ENCODE results near the gene PLAC1. TPM values are rescaled to one million over a fixed set of nuclear protein-coding genes. Genes with fewer than 3 reads are reported as not detected.

The PLAC1 gene
- total RNA-seq, 2 experiments from 2014 or later, result not detected

DNA sequence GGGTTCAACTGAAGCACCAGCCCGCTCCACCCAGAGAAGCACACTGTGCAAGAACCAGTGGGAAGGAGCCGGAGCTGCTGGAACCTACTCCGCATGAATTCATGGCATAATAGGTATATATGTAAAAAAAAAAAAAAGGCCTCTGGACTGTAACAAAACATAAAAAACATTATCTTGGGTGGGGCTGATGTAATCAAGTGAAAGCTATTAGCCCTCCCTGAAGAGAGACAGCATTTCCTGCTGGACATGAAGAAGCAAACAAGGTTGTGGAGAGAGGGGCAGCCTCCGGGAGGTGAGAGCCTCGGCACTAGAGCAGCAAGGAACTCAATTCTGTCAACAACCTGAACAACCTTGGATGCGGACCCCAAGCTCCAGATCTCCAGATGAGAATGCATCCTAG lies 50.7 kb downstream of the PLAC1 start:
- H3K9me3 Mint-ChIP-seq, result no peaks in the 10 kb centered on the region
- DNase-seq, result no peak
- no peaks in the 10 kb centered on the region for H3K27me3 Mint-ChIP-seq
- ChIA-PET CTCF (no interaction called here), POLR2A (no interaction called here)
- H3K4me3 Mint-ChIP-seq, result no peak overlapping the region
- H3K27ac Mint-ChIP-seq, result no peak overlapping the region
- H3K4me1 Mint-ChIP-seq, result no peaks in the 10 kb centered on the region
- H3K36me3 Mint-ChIP-seq (ENCODE audit: low read depth), result no peaks in the 10 kb centered on the region

- H3K9me3 Mint-ChIP-seq, result no peaks in the 10 kb centered on the region
Observed at GRCh38 chrX:134604701-134605311, 53.5 kb downstream of the PLAC1 start.

DNA sequence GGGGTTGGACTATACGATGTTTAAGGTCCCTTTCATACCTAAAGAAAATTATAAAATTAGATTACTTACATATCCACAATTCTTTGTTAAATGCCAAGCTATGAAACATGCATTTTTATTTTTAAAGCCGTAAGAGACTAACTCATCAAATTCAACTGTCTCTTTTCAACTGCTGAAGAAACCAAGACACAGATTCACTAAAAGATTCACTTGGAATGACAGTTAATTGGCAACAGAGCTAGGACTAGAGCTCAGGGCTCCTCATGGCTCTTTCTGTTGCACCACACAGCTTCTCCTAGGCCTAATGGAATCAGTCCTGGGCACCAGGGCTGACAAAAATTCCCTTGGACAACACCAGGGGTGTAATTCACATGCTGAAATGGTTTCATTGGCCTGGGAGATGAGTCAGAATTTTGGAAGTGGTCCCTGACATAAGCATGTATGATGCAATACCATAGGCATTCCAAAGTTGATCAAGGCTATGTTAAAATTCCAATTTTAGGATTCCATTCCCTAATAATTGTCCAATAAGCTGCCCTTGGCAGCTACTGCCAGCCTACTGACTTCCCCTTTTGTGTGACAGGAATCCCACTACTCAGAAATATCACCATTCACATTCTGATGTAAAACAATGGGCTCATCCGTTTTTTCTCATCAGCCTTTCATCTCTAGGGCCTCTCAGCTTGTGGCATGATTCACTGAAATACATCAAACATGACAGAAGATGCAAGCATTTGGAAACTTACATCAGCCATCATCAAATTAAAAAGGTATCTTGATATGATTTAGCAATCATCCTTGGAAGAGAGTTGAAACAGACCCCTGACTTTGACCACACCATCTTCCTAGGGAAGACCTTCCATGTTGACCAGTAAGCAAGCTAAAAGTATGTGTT lies 54.2 kb downstream of the PLAC1 start:
- Mint-ChIP-seq H3K36me3 (ENCODE audit: low read depth) (no peaks in the 10 kb centered on the region), H3K27me3 (no peaks in the 10 kb centered on the region), H3K27ac (no peak overlapping the region), H3K4me3 (no peak overlapping the region), H3K4me1 (peaks cover 5% of the 10 kb centered on the region), H3K9me3 (no peaks in the 10 kb centered on the region)
- DNase-seq, result no peak
- ChIA-PET CTCF (no interaction called here), POLR2A (no interaction called here)

More at GRCh38 chrX:134604701-134605311, 53.5 kb downstream of the PLAC1 start:
- Mint-ChIP-seq H3K27me3 (no peaks in the 10 kb centered on the region), H3K27ac (no peak overlapping the region), H3K4me3 (no peak overlapping the region), H3K36me3 (ENCODE audit: low read depth) (no peaks in the 10 kb centered on the region), H3K4me1 (no peaks in the 10 kb centered on the region)
- ChIA-PET CTCF (no interaction called here), POLR2A (no interaction called here)
- no peak for DNase-seq

GRCh38 chrX:134602410-134602809 lies 55.9 kb downstream of the PLAC1 start:
- Mint-ChIP-seq H3K9me3 (peaks cover 2% of the 10 kb centered on the region), H3K4me3 (no peak overlapping the region), H3K27ac (no peak overlapping the region), H3K27me3 (no peaks in the 10 kb centered on the region), H3K4me1 (peaks cover 7% of the 10 kb centered on the region), H3K36me3 (ENCODE audit: low read depth) (no peaks in the 10 kb centered on the region)
- ChIA-PET CTCF (no interaction called here), POLR2A (no interaction called here)
- no peak for DNase-seq

GRCh38 chrX:134601240-134601765 lies 57.0 kb downstream of the PLAC1 start:
- Mint-ChIP-seq H3K4me3 (no peak overlapping the region), H3K27me3 (peaks cover 2% of the 10 kb centered on the region), H3K9me3 (peaks cover 2% of the 10 kb centered on the region), H3K4me1 (peaks cover 7% of the 10 kb centered on the region), H3K36me3 (ENCODE audit: low read depth) (no peaks in the 10 kb centered on the region), H3K27ac (no peak overlapping the region)
- ChIA-PET POLR2A (no interaction called here), CTCF (no interaction called here)
- no peak for DNase-seq

GRCh38 chrX:134600714-134601113 lies 57.6 kb downstream of the PLAC1 start:
- peaks cover 7% of the 10 kb centered on the region for H3K4me1 Mint-ChIP-seq
- H3K27me3 Mint-ChIP-seq, result peaks cover 6% of the 10 kb centered on the region
- DNase-seq, result no peak
- H3K27ac Mint-ChIP-seq, result no peak overlapping the region
- H3K9me3 Mint-ChIP-seq, result peaks cover 2% of the 10 kb centered on the region
- no peak overlapping the region for H3K4me3 Mint-ChIP-seq
- H3K36me3 Mint-ChIP-seq (ENCODE audit: low read depth), result no peaks in the 10 kb centered on the region
- POLR2A ChIA-PET, result no interaction called here
- CTCF ChIA-PET, result no interaction called here

DNA sequence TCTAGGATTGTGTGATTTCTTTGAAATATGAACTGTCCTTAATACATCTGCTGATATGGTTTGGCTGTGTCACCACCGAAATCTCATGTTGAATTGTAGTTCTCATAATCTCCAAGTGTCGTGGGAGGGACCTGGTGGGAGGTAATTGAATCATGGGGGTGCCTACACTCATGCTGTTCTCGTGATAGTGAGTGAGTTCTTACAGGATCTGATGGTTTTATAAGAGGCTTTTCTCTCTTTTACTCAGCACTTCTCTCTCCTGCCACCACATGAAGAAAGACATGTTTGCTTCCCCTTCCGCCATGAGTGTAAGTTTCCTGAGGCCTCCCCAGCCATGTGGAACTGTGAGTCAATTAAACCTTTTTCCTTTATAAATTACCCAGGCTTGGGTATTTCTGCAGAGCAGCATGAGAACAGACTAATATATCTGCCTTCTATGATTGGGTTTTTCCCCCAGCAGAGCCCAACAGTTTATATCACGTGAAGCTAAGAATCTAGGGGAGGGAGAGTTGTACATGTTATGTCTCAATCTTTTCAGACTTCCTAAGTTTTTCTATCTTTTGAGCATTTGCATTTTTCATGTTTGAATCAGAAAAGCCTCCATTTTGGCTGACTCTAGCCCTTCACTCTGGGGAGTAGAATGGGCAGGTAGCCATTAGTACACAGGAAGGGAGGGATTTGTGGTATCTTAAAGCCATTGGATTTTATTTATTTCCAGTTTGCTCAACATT lies 58.9 kb downstream of the PLAC1 start:
- Mint-ChIP-seq H3K36me3 (ENCODE audit: low read depth) (no peaks in the 10 kb centered on the region), H3K27me3 (peaks cover 11% of the 10 kb centered on the region), H3K4me3 (no peak overlapping the region), H3K4me1 (peaks cover 7% of the 10 kb centered on the region), H3K9me3 (peaks cover 2% of the 10 kb centered on the region), H3K27ac (no peak overlapping the region)
- CTCF ChIA-PET, result no interaction called here
- no peak for DNase-seq
- POLR2A ChIA-PET, result no interaction called here

DNA sequence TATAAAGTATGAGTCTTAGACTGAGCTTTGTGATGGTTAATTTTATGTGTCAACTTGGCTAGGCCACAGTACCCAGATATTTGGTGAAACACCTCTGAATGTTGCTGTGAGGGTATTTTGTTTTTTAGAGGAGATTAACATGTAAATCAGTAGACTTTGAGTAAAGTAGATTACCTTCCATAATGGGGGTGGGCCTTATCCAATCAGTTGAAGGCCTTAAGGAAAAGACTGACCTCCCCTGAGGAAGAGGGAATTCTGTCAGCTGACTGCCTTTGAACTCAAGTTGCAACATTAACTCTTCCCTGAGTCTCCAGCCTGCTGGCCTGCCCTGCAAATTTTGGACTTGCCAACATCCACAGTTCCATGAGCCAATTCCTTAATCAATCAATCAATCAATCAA lies 66.0 kb downstream of the PLAC1 start:
- H3K9me3 Mint-ChIP-seq, result no peaks in the 10 kb centered on the region
- H3K4me3 Mint-ChIP-seq, result no peak overlapping the region
- ChIA-PET CTCF (no interaction called here), POLR2A (no interaction called here)
- peaks cover 3% of the 10 kb centered on the region for H3K4me1 Mint-ChIP-seq
- H3K27ac Mint-ChIP-seq, result no peak overlapping the region
- H3K36me3 Mint-ChIP-seq (ENCODE audit: low read depth), result no peaks in the 10 kb centered on the region
- no peak for DNase-seq
- peaks cover 21% of the 10 kb centered on the region for H3K27me3 Mint-ChIP-seq

GRCh38 chrX:134591502-134591901 lies 66.8 kb downstream of the PLAC1 start:
- H3K9me3 Mint-ChIP-seq, result no peaks in the 10 kb centered on the region
- POLR2A ChIA-PET, result no interaction called here
- CTCF ChIA-PET, result no interaction called here

GRCh38 chrX:134588806-134589205 lies 69.5 kb downstream of the PLAC1 start:
- ChIA-PET CTCF (no interaction called here), POLR2A (no interaction called here)
- Mint-ChIP-seq H3K27ac (no peak overlapping the region), H3K4me3 (no peak overlapping the region), H3K27me3 (peaks cover 9% of the 10 kb centered on the region), H3K36me3 (ENCODE audit: low read depth) (no peaks in the 10 kb centered on the region), H3K4me1 (peaks cover 3% of the 10 kb centered on the region), H3K9me3 (no peaks in the 10 kb centered on the region)
- DNase-seq, result no peak

More at GRCh38 chrX:134591502-134591901, 66.8 kb downstream of the PLAC1 start:
- Mint-ChIP-seq H3K4me3 (no peak overlapping the region), H3K27ac (no peak overlapping the region), H3K36me3 (ENCODE audit: low read depth) (no peaks in the 10 kb centered on the region), H3K4me1 (peaks cover 3% of the 10 kb centered on the region), H3K27me3 (peaks cover 19% of the 10 kb centered on the region)
- DNase-seq, result no peak

GRCh38 chrX:134580907-134581306 lies 77.4 kb downstream of the PLAC1 start:
- POLR2A ChIA-PET, result no interaction called here
- DNase-seq, result no peak
- peaks cover 4% of the 10 kb centered on the region for H3K27me3 Mint-ChIP-seq

DNA sequence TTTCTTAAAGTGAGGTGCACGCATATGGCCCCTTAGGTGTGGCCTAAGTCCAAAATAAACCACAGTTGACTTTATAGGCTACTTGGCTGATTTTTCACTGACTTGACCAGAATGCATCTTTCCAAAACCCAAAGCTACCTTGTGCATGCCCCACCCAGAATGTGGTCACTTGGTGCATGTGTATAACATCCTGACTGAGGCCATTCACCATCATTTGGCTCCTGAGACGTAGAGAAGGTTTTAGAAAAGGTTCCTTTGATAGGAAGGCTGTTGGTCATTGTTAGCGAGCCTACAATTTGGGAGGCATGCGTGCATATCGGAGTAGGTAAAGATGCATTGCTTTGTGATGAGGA lies 84.6 kb downstream of the PLAC1 start:
- H3K4me1 Mint-ChIP-seq, result peaks cover 4% of the 10 kb centered on the region
- no peaks in the 10 kb centered on the region for H3K9me3 Mint-ChIP-seq
- CTCF ChIA-PET, result no interaction called here
- H3K36me3 Mint-ChIP-seq (ENCODE audit: low read depth), result no peaks in the 10 kb centered on the region
- no peak overlapping the region for H3K4me3 Mint-ChIP-seq
- DNase-seq, result no peak
- no peak overlapping the region for H3K27ac Mint-ChIP-seq
- H3K27me3 Mint-ChIP-seq, result peaks cover 10% of the 10 kb centered on the region
- POLR2A ChIA-PET, result no interaction called here

More at GRCh38 chrX:134580907-134581306, 77.4 kb downstream of the PLAC1 start:
- H3K36me3 Mint-ChIP-seq (ENCODE audit: low read depth), result no peaks in the 10 kb centered on the region
- H3K9me3 Mint-ChIP-seq, result no peaks in the 10 kb centered on the region
- no peaks in the 10 kb centered on the region for H3K4me1 Mint-ChIP-seq
- CTCF ChIA-PET, result no interaction called here
- H3K4me3 Mint-ChIP-seq, result no peak overlapping the region
- H3K27ac Mint-ChIP-seq, result no peak overlapping the region

GRCh38 chrX:134572816-134573682 lies 85.2 kb downstream of the PLAC1 start:
- ChIA-PET POLR2A (no interaction called here), CTCF (no interaction called here)
- Mint-ChIP-seq H3K36me3 (ENCODE audit: low read depth) (no peaks in the 10 kb centered on the region), H3K27me3 (peaks cover 11% of the 10 kb centered on the region), H3K4me3 (no peak overlapping the region), H3K9me3 (no peaks in the 10 kb centered on the region), H3K4me1 (peaks cover 4% of the 10 kb centered on the region), H3K27ac (no peak overlapping the region)
- DNase-seq, result no peak

All from activated CD4-positive, alpha-beta memory T cell treated with anti-CD3 and anti-CD28 coated beads, Interleukin-2, amount 10 ng/mL, durations not matched to agents 7 days and 5 days (primary cell).